HK-2 (cell line): ENCODE measurements around the gene METTL17.
A peak's percentile ranks its signal among the peaks of the same experiment; 100 is the strongest.
"Not testable (repeated sequence)": the region's sequence is repeated elsewhere in the genome, so short reads cannot be mapped to it uniquely, and the experiment has no call there.

Experiments
- DNase-seq: peaks from one replicate; pipeline ENCODE4 v3.0.0-alpha.2; 2018; ENCODE audit not compliant: unreplicated experiment

Gene METTL17

DNA sequence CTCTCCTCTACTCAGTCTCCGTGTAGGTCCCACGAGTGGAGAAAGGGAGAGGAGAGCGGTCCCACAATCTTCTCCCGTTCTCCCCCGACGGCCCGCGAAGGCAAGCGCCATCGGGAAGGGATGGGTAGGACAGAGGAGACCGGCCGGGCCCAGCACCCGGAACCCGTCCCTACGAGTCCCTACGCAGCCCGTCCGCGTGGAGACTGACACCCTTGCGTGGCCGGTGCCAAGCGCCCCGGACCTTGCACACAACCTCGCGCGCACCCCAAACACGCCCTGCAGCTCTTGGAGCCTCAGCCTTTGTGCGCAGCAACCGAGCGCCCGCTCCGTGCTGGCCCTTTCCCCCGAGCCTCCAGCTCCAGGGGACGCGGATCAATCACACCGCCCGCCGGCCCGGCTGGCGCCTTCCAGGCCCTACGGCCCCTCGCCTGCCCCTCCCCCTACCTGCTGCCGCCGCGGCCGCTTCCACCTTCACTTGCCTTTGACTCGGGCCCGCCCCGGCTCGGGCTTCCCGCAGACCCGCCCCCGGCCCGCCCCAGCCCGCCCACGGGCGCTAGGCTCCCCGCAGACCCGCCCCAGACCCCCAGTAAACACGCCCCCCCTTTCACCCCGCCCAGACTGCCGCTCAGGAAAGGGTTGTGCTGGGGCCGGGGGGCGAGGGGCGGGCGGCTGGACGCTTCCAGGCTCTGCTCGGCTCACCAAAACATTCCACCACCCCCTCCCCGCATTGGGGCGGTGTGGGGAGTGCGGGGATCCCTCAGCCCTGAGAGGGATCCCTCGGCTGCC, 35.0 kb downstream of the METTL17 start, which contains the start of gene NDRG2:
TSS of gene NDRG2 (minus strand) at position 477 of the 786 bp plus-strand sequence. CDS start 1,746 bp downstream, outside the sequence.
- peak; percentile 51 for DNase-seq

DNA sequence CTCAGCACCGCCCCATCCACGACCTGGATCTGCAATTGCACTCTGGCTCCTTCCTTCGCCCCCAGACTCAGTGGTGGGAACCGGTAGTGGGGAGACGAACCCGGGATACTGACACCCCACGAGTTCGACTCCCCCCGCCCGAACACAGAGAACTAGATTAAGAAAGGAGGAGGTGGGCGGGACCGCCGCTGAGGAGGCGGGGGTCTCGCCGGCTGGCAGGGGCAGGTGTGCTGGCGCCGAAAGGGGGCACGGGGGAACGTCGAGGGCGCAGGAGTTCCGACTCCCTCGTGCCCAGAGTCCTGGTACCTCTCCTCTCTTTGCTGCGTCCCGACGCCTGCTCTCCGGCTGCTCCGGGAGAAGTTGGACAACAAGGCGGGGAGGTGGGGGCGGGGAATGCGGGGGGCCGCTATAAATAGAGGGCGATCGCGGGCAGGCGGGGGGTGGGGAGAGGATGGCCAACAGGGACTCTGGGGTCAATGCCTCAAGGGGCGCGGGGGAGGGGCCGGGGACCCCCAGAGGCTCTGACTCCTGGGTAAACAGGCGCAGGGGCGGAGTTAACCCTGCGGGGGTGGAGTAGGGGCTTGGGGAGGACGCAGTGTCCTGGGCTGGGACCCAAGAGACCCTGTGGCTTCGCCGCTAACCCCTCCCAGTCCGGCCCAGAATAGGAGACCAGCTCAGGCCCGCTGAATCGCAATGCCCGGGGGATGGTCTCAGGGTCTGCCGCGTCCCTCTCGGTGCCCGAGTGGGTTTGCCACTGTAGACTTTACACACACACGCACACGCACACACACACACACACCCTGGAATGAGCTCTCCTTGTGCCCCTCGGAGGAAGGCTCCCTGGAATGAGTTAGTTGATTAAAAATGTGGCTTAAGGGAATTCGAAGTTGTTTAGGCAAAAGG, 35.8 kb downstream of the METTL17 start:
- DNase-seq, result no peak

DNA sequence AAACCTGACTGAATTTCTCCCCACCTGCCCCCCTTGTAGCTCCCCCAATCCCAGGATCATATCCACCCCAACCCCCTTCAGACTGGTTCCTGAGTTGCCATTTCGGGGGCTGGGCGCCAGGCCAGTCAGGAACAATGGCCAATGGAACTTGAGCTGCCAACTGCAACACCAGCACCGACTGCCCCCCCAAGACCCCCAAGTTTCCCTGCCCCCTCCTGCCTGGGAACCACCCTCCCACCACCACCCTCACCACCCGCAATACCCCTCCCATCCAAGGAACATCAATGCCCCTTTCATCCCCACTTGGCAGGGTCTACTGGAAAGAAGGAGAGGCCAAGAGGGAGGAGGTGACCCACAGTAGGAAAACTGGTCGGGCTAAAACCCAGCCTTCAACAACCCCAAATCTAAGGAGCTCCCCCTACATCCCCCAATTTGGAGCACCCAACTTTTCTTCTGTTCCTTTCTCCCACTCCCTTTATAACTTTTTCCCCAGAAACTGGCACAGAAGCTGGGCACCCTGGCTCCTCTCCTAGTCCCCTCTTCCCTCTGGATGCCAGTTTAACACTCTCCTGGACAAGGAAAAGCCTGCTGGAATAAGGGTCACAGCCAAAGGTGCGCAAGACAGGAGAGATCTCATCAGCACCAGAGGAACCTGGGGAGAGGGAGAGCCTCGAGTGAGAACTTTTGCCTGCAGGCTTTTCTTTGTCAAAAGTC, 36.7 kb downstream of the METTL17 start:
- no peak for DNase-seq

DNA sequence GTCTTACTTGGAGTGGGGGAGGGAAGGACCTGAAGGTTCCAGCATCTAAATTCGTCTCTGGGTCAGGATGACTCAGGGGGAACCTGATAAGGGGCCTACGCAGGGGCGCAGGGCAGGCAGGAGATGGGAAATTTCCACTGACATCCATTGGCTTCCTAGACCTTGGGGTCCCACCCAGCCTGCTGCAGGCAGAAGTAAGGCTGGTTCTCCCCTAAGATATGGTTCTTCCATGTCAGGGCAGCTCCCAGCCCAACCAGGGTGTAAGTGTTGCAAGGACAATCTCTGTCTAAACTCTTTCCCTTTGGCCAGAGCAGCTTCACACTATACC, 37.2 kb downstream of the METTL17 start:
- no peak for DNase-seq

- DNase-seq, result no peak
These were observed 40.1 kb downstream of the METTL17 start, which contains the start of gene TPPP2 for GRCh38 chr14:21029917-21030316. Gene TPPP2, plus strand, starts transcription at chr14:21030217. Its CDS starts 365 bp downstream, at chr14:21030582.

DNA sequence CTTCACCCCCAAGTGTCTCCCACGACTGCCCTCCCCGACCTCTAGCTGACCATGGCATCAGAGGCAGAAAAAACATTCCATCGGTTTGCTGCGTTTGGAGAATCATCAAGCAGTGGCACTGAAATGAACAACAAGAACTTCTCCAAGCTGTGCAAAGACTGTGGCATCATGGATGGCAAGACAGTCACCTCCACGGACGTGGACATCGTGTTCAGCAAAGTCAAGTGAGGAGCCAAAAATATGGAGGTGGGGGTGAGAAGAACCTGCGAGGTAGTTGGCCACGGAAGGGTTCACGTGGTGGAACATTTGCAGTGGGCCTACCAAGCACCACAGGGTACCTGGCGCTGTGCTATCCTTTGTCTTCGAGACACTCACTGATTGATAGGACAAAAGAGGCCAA, 40.8 kb downstream of the METTL17 start:
- no peak for DNase-seq

- DNase-seq, result no peak
These were observed 42.7 kb downstream of the METTL17 start for GRCh38 chr14:21032326-21033132.

GRCh38 chr14:21033133-21033698, 43.4 kb downstream of the METTL17 start:
- no peak for DNase-seq

DNA sequence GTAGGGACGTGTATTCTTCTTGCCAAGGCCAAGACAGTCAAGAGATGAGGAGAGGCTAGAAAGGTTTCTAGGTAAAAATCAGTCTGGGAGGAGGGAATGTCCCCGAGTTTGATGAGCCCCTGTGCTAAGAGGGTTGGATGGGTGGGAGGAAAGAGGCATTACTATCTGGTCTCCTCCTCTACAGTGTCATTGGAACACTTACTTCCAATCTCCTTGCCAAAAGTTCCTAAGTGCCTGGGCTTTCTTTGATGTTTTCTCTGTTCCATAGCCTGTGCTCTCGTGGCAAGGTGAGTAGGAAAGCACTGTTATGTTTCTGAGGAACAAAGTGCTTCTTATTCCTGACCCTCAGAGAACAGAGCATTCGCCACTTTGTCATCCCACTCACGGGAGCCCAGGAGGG, 44.9 kb downstream of the METTL17 start, which contains the start of gene RNASE13:
TSS of gene RNASE13 (minus strand) at position 101 of the 400 bp plus-strand sequence. CDS start 519 bp downstream, outside the sequence.
- no peak for DNase-seq

DNA sequence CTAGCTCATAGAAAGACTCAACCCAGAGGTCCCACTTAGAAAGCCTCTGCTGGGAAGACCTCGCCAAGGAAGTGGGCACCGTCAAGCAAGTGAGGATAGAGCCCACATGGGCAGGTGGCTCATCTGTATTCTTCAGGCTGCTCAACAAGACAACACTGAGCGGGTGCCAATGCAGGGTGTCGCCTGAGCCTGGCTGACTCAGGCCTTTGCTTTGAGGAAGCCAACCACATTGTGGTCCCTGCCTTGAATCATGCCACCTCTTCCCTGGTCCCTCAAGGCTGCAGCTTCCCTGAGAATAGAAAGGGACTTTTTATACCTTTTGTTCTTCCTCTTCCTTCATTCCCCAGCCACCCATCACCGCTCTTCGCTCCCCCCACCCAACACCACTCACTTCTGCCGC, 47.0 kb downstream of the METTL17 start:
- no peak for DNase-seq

DNA sequence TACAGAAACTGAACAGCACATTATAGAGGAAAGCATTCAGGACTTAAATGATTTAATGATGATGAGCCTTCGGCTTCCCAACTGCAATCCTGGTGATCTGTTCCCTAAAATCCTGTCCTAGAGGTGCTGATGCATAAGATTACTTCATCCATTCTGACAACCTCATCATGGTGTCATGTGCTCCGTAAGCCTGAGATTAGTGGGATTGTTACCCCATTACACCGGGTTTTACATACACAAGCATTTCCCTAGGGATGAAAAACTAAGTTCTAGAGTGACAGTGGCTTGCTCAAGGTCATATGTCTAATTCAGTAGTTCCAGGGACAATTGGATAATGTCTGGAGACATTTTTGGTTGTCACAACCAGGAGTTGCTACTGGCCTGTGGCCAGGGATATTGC, 47.4 kb downstream of the METTL17 start:
- no peak for DNase-seq

GRCh38 chr14:21038441-21039422, 49.0 kb downstream of the METTL17 start:
- no peak for DNase-seq

DNA sequence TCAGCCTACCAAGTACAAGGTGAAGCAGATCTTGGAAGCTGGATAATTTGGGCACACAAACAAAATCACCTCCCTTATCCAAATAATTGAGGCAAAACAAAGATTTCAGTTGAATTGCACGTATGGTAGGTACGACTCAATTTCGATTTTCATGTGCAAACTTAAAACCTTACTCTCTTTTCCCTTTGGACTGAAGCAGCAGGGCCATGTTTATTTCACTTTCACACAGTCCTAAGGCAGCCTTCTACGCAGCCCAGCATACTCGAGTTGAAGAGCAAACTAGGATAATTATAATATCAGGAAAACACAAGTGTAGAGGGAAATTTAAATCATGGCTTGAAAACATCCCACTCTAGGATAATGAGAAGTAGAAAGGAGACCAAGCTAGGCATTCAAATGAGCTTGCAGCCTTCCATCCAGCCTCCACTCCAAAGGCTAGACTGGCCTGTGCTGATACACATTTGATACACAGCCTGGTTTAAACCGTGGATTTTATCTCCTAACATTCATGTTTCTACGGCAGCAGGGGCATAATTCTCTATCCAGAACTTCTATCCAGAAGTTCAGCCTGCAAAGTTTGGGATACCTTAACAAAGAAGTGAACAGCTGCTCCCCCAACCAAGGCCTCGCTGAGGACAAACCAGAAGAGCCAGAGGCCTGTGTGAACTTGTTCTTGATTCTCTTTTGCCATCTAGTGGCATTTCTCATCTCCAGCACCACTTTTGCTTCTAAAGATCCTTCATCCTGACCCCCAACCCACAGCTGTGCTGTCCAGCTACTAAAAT, 50.0 kb downstream of the METTL17 start:
- no peak for DNase-seq

GRCh38 chr14:21040370-21040925, 50.7 kb downstream of the METTL17 start:
- no peak for DNase-seq

- DNase-seq, result not testable (repeated sequence)
These were observed 51.2 kb downstream of the METTL17 start for GRCh38 chr14:21040941-21041340.

- DNase-seq, result peak; percentile 32
These were observed 52.1 kb downstream of the METTL17 start, which contains the start of gene RNASE7 for GRCh38 chr14:21041676-21042433. Gene RNASE7, plus strand, starts transcription at chr14:21042362. Its CDS starts 631 bp downstream, at chr14:21042993.

DNA sequence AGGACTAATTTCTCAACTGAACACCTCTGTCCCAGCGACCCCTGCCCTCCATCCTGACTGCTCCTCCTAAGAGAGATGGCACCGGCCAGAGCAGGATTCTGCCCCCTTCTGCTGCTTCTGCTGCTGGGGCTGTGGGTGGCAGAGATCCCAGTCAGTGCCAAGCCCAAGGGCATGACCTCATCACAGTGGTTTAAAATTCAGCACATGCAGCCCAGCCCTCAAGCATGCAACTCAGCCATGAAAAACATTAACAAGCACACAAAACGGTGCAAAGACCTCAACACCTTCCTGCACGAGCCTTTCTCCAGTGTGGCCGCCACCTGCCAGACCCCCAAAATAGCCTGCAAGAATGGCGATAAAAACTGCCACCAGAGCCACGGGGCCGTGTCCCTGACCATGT, 53.1 kb downstream of the METTL17 start:
- DNase-seq, result no peak
